Ectodermal cell (in vitro differentiated cells): Measurements from ENCODE around the gene MESP2.

Experiments
- H3K27ac ChIP-seq: 2 replicates; pipeline ENCODE4 v1.7.0; 2013; ENCODE audit warnings: mild to moderate bottlenecking, low read depth, low read length; ENCODE audit not compliant: insufficient read depth, poor library complexity, severe bottlenecking
- H3K27me3 ChIP-seq: 2 replicates; pipeline ENCODE4 v1.7.0; 2013; ENCODE audit warnings: mild to moderate bottlenecking, low read length; ENCODE audit not compliant: insufficient read depth, control insufficient read depth, poor library complexity, severe bottlenecking
- H3K36me3 ChIP-seq: one replicate; pipeline ENCODE4 v1.7.0; 2013; ENCODE audit warnings: low read length; ENCODE audit not compliant: control insufficient read depth, insufficient read depth
- H3K4me1 ChIP-seq: one replicate; pipeline ENCODE4 v1.7.0; 2013; ENCODE audit warnings: low read length; ENCODE audit not compliant: control insufficient read depth, insufficient read depth
- H3K4me3 ChIP-seq: 2 replicates; pipeline ENCODE4 v1.7.0; 2013; ENCODE audit warnings: low read depth, low read length, control low read depth; ENCODE audit not compliant: insufficient read depth
- H3K9me3 ChIP-seq: 2 replicates; pipeline ENCODE4 v1.7.0; 2013; ENCODE audit warnings: mild to moderate bottlenecking, low read length, moderate library complexity; ENCODE audit not compliant: control insufficient read depth
- WGBS, 2 experiments: methylation state at CpG; one replicate each; pipeline ENCODE4 v1.1.7; 2013; ENCODE audit warnings: missing lambda C conversion rate in 2 of 2; 5-methylcytosine and 5-hydroxymethylcytosine counted together

The MESP2 gene

DNA sequence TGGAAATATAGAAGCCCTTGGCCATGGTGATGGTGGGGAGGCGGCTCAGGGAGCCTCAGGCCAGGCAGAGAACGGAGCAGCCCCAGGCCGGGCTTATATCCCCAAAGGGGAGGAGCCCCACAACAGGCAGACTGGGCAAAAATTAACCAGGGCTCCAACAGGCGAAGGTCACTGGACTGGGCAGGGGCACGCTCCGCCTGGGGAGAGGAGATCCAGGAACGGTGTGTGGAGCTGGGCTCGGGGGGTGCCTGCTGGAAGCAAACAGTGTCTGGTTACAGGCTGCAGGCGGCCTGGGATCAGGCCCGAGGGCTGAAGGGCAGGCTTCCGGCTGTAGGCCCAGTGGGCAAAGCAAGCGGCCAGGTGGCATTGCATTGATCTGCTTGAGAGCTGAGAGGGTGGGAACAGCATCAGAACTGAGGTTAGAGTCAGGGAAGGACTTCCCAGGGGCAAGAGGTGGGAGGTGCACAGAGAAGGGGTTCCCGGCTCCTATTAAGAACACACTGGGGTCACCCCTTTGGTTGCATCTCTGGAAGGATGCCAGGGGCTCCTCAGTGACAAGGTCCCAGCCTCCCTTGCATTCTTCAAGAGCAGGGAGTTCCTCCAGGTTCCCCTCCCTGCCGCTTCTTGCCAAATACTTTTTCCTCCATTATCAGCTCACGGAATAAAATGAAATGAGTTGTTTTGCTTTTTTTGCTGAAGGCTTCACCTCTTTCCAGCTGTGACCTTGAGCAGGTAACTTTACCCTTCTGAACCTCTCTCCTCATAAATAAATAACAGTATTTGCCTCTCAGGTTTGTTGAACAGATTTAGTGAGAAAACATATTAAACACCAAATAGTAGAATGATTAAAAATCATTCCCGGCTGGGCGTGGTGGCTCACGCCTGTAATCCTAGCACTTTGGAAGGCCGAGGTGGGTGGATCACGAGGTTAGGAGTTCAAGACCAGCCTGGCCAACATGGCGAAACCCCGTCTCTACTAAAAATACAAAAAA is 30.7 kb downstream of the MESP2 start:
- Histone ChIP-seq H3K27me3 (no peaks in the 10 kb centered on the region), H3K4me3 (no peak overlapping the region), H3K36me3 (no peaks in the 10 kb centered on the region), H3K9me3 (no peaks in the 10 kb centered on the region), H3K4me1 (peaks cover 6% of the 10 kb centered on the region), H3K27ac (no peak overlapping the region)
- 87% methylated on average over 22 of the region's 22 CpGs for WGBS, 2 experiments

DNA sequence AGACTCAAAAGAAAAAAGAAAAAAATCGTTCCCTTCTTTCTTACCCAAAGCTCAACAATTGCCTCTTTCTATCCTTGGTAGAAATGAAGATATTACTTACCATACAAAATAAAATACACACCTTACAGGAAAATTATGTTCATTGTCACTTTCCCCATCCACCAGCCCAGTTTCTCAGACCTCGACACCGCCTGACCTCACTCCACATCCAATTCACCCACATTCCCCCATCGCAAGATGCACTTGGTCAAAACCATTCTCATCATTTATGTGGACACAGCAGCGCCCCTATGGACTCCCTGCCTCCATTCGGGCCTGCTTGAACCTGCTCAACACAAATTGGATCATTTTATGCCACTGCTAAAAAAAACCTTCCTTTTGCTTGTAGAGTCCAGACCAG is 31.6 kb downstream of the MESP2 start:
- WGBS, 2 experiments: 91 to 93% methylated on average over 5 to 6 of the region's 6 CpGs
- Histone ChIP-seq H3K27ac (no peak overlapping the region), H3K36me3 (no peaks in the 10 kb centered on the region)

DNA sequence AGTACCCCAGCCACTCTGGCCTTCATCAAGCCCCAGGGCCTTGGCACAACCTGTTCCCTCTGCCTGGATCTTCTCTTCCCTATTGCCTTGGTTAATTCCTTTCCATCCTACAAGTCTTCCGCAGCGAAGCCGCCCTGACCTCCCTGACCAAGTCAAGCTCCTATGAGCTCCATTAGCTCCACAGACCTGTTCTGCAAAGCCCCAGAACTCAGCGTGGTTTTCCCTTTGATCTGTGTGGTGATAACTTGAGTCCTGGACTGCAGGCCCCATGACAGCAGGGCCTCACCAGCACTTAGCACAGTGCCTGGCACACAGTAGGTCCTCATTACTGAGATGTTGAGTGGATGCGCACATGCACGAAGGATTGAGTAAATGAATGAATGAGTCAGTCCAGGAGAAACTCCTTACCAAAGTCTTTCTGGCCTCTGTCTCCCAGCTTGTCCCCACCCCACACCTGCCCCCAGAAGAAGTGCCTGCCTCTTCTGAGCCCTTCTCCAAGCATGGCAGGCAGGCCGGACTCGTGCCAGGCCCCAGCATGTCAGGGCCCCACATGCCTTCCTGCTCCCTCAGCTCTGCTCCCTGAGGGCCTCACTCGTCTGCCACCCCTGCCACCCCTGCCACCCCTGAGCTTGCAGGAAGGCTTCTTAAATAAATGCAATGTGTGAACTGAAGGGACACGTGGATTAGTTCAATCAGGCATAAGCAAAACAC is 32.2 kb downstream of the MESP2 start:
- Histone ChIP-seq H3K4me3 (no peak overlapping the region), H3K4me1 (no peaks in the 10 kb centered on the region), H3K27me3 (peaks cover 7% of the 10 kb centered on the region), H3K9me3 (no peaks in the 10 kb centered on the region), H3K36me3 (no peaks in the 10 kb centered on the region), H3K27ac (no peak overlapping the region)
- WGBS, 2 experiments: 93 to 96% methylated on average over 10 of the region's 10 CpGs

More for the DNA sequence above, 31.6 kb downstream of the MESP2 start:
- Histone ChIP-seq H3K4me3 (no peak overlapping the region), H3K4me1 (peaks cover 3% of the 10 kb centered on the region), H3K27me3 (peaks cover under 1% of the 10 kb centered on the region), H3K9me3 (no peaks in the 10 kb centered on the region)

DNA sequence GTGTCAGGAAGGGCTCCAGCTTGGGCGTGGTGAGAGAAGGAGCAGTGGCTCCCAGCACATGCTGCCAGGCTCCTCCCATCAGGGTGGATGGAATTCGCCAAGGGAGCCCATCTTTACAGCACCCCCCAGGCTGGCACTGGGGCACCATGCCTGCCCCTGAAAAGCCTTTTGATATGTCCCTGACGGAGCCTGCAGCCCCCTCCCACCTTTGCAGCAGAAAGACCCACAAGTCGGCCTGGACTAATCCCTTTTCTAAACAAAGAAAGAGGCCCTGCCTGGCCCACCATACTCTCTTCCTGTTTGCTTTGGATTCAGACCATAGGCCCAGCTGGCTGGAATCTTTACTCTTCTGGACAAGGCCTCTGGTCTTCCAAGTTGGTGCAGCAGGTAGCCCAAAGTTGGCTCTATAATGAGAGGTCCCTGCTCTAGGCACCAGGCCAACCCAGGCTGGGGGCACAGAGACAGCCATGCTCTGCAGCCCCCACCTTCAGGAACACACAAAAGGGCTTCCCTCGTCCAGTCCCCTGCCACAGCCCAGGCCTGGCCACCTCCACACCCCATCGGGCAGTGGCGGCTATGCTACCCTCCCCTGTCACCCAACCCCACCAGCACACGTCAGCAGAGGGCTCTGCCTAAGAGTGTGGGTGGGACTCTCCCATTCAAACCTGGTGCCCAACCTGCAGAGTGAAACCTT is 33.1 kb downstream of the MESP2 start:
- H3K4me3 ChIP-seq: no peak overlapping the region
- H3K27me3 ChIP-seq: peaks cover 16% of the 10 kb centered on the region
- WGBS, 2 experiments: 66 to 77% methylated on average over 8 of the region's 8 CpGs
- no peaks in the 10 kb centered on the region for H3K4me1 ChIP-seq
- H3K36me3 ChIP-seq: no peaks in the 10 kb centered on the region
- H3K9me3 ChIP-seq: no peaks in the 10 kb centered on the region
- H3K27ac ChIP-seq: no peak overlapping the region

DNA sequence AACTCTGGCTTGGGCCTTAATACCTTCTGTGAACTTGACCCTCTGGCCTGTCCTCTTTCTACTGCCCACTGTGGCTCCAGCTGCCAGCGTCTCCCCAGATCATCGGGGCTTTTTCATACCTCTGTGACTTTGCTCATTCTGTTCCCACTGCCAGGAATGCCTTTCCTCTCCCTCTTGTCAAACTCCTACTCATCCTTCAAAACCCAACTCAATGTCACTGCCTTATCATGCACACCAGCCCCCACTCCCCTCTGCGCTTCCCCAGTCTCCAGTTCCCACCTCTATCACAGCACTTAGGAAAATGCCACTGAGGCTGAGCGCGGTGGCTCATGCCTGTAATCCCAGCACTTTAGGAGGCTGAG is 33.6 kb downstream of the MESP2 start:
- H3K4me3 ChIP-seq: no peak overlapping the region
- 93 to 94% methylated on average over 5 of the region's 5 CpGs for WGBS, 2 experiments
- no peak overlapping the region for H3K27ac ChIP-seq
- no peaks in the 10 kb centered on the region for H3K4me1 ChIP-seq
- no peaks in the 10 kb centered on the region for H3K36me3 ChIP-seq
- H3K27me3 ChIP-seq: peaks cover 21% of the 10 kb centered on the region
- H3K9me3 ChIP-seq: no peaks in the 10 kb centered on the region

DNA sequence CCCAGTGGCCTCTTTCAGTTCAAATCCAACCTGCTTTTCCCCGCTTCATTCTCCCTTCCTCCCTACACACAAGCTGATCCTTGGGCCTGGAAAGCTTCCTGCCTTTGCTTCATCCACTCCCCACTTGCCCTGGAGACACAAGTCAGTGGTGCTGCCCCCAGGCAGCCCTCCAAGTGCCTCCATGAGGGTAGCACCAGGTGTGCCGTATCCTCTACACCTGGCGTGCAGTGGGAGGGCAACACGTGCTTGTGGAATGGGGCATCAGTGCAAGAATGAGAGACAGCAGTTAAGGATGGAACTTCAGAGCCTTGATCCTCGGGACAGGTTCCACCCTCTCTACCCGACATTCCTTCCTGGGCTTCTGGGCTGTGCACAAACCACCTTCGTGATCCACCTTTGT is 34.7 kb downstream of the MESP2 start:
- no peaks in the 10 kb centered on the region for H3K36me3 ChIP-seq
- peaks cover 32% of the 10 kb centered on the region for H3K27me3 ChIP-seq
- no peak overlapping the region for H3K4me3 ChIP-seq
- H3K9me3 ChIP-seq: no peaks in the 10 kb centered on the region
- H3K27ac ChIP-seq: no peak overlapping the region
- 90 to 92% methylated on average over 7 of the region's 7 CpGs for WGBS, 2 experiments
- no peaks in the 10 kb centered on the region for H3K4me1 ChIP-seq

DNA sequence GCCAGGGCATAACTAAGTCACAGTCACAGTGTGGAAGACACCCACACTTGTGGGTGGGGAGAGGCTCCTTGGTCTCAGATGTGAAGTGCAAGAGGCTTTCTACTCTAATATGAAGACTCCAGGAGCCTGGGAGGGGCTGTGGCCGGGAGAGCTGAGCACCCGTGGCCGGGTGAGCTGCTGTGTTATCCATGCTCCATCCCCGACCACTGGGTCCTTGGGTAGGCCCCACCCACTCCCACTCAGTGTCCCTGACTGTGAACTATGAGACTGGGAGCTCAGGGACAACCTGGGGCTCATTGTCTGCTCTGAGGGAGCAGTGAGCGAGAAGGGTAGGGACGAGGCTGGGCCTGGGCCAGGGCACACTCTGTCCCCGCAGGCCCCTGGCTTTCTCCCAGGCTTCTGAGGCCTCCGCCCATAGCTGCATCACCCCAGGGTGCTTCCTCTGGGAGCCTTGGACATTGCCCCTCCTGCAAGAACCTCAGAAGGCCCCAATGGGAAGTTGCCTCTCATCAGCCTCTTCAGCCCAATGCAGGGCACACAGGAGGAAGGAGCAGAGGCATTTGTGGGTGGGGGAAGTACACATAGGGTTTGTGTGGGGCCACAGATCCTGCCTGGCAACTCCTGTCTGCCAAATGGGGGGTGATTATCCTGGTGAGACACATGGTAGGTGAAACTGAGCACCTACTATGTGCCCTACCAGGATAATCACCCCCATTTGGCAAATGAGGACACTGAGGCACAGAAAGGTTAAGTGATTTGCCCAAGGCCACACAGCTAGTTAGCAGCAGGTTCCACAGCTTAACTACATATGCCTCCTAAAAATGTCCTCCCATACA is 36.1 kb downstream of the MESP2 start:
- no peak overlapping the region for H3K27ac ChIP-seq
- 85 to 86% methylated on average over 8 of the region's 8 CpGs for WGBS, 2 experiments
- peaks cover 43% of the 10 kb centered on the region for H3K27me3 ChIP-seq
- no peak overlapping the region for H3K4me3 ChIP-seq
- no peaks in the 10 kb centered on the region for H3K9me3 ChIP-seq
- no peaks in the 10 kb centered on the region for H3K36me3 ChIP-seq
- no peaks in the 10 kb centered on the region for H3K4me1 ChIP-seq

DNA sequence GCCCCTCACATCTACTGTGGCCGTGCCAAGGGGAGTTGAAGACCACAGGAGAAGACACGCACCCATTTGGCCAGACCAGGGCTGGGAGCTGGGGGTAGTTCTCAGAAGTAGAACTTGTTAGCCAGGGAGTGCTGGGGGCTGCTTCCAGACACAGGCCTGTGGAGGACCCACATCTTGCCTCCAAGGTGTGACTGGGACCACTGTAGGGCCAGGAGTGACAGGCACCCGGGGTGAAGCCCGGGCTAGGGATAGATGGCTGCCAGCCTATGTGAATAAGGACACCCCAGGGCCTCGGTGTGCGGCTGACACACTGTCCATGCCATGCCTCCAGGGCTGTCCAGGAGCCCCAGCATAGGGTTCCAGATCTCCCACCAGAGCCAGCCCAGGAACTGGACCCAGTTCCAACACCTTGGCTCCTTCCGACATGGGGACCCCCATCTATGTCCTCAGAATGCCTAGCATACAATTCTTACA is 36.8 kb downstream of the MESP2 start:
- Histone ChIP-seq H3K4me3 (no peak overlapping the region), H3K27ac (no peak overlapping the region)
- 94 to 96% methylated on average over 7 of the region's 7 CpGs for WGBS, 2 experiments

DNA sequence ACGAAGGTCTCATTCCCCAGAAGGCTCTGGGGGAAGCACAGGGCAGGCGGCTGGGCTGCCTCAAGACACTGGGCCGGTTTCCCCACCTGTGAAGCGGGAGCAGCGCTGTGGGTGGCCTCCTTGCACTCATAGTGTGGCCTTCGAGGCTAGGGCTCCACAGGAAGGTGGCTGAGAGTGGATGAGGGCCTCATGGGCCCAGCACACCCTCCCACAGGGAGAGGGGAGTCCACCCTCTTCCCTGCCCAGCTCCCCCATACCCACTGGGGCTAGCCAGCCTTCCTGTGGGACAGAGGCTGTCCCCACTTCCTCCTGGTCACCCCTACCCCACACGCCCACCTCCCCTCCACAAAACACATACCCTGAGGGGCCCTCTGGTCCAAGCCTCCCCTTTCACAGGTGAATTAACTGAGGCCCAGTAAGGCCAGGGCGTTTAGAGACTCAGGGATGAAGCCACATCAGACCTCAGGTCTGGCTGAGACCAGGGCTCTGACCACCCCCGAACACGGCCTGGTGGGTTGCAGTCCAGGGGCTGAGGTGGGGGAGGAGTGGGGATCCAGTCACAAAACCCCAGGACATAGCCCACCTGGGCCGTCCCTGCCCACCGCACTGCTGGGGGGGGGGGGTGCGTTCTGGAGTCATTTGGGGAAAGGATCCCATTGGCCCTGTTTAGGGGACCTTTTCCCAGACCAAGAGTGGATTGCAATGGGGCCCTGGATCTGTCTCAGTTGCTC is 37.4 kb downstream of the MESP2 start:
- H3K9me3 ChIP-seq: no peaks in the 10 kb centered on the region
- H3K27ac ChIP-seq: no peak overlapping the region
- no peaks in the 10 kb centered on the region for H3K4me1 ChIP-seq
- no peaks in the 10 kb centered on the region for H3K36me3 ChIP-seq
- 87 to 88% methylated on average over 13 of the region's 13 CpGs for WGBS, 2 experiments
- peaks cover 45% of the 10 kb centered on the region for H3K27me3 ChIP-seq
- peak overlapping the region; percentile 29 for H3K4me3 ChIP-seq

More for the DNA sequence above, 36.8 kb downstream of the MESP2 start:
- H3K36me3 ChIP-seq: no peaks in the 10 kb centered on the region
- no peaks in the 10 kb centered on the region for H3K4me1 ChIP-seq
- H3K27me3 ChIP-seq: peaks cover 45% of the 10 kb centered on the region
- H3K9me3 ChIP-seq: no peaks in the 10 kb centered on the region
